ENCODE measurements around the gene UMOD. TPM values are rescaled to one million over a fixed set of nuclear protein-coding genes. Genes with fewer than 3 reads are reported as not detected.

UMOD gene
- total and polyA plus RNA-seq, 9 of the 15 experiments (the other 6 are each of a cell fraction or from before 2014, with no cell fraction given): not detected

DNA sequence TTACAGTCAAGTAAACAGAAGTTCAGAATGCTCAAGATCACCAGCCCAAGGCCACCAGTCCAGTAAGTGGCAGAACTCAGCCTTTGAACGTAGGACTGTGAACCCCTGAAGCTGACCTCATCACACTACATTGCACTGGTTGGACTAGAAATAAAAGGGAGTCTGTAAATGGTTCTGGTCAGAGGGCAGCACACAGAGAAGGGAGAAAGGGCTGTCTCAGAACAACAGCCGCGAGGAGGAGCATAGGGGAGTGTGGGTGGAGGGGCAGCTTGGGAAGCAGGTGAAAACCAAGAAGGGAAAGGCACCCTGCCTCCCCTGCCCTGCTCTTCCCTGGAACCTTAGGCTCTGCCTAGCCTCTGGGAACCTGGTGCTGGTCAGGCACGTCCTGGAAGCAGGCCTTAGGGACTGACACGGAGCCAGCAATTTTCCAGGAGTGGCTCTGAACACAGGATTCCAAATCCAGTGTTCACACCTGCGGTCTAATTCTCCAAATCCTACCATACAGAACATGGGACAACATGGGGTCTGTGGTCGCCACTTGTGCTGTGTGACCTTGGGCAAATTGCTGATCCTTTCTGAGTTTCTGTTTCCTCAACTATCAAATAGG is 45.1 kb upstream of the UMOD start:
- ATAC-seq: no peak
- POLR2A ChIA-PET: interaction anchor here (0.8 kb wide), 1 partner anchor 66 kb away, joined by 3 read pairs; no protein-coding TSS in a partner anchor
- TF ChIP-seq XRCC4 (IDR thresholded peaks at IDR 0.05; ENCODE audit: extremely low read depth, insufficient read depth, insufficient read length) (no peak), MCM5 (IDR thresholded peaks at IDR 0.05; ENCODE audit: low read depth) (no peak), PHB (CRISPR knock-in tag; IDR thresholded peaks at IDR 0.05) (no peak), ZNF133 (CRISPR knock-in tag; IDR thresholded peaks at IDR 0.05) (no peak), ZNF445 (CRISPR knock-in tag; IDR thresholded peaks at IDR 0.05; ENCODE audit: low read depth) (no peak), NR2F6 (CRISPR knock-in tag; IDR thresholded peaks at IDR 0.05) (no peak), NR2C2 (CRISPR knock-in tag; IDR thresholded peaks at IDR 0.05) (no peak), NR2C2 (tag; IDR thresholded peaks at IDR 0.05) (no peak), ZNF174 (CRISPR knock-in tag; IDR thresholded peaks at IDR 0.05) (no peak), NR0B1 (IDR thresholded peaks at IDR 0.05; ENCODE audit: partially characterized antibody) (no peak), CTCFL (IDR thresholded peaks at IDR 0.05; ENCODE audit: borderline replicate concordance, insufficient read depth, low read depth, low read length, poor library complexity, severe bottlenecking) (no peak), ARNT (IDR thresholded peaks at IDR 0.05) (no peak), KAT2B (IDR thresholded peaks at IDR 0.05; ENCODE audit: low read depth, low read length) (no peak), GTF2B (IDR thresholded peaks at IDR 0.05; ENCODE audit: extremely low read depth, insufficient read length) (no peak), HBP1 (CRISPR knock-in tag; IDR thresholded peaks at IDR 0.05) (no peak), SNRNP70 (optimal IDR thresholded peaks at IDR 0.05; ENCODE audit: low read depth, low read length) (no peak), SREBF1 (IDR thresholded peaks at IDR 0.05; ENCODE audit: borderline replicate concordance, low read depth, low read length) (no peak), NCOR1 (IDR thresholded peaks at IDR 0.05) (no peak)

More for the DNA sequence above, 45.1 kb upstream of the UMOD start:
- Histone ChIP-seq H3K79me2 (ENCODE audit: control insufficient read depth, insufficient read depth, low read length) (no peaks in the 10 kb centered on the region), H3K4me1 (replicated peaks in 1 of 2; ENCODE audit: control insufficient read depth in 2 of 2, insufficient read depth in 2 of 2, low read length in 2 of 2) (no peaks in the 10 kb centered on the region), H3K9ac (ENCODE audit: insufficient read depth in 1 of 2, low read depth in 2 of 2, low read length in 2 of 2) (no peak overlapping the region), H3K9me1 (ENCODE audit: control insufficient read depth, insufficient read depth, low read length) (no peaks in the 10 kb centered on the region), H3K4me3 (no peak overlapping the region), H3K36me3 (ENCODE audit: control insufficient read depth, insufficient read depth, low read length) (no peaks in the 10 kb centered on the region), H2AFZ (ENCODE audit: low read depth, low read length) (no peak overlapping the region), H3K27ac (ENCODE audit: extremely low read depth, low read depth, low read length) (no peak overlapping the region), H3K27me3 (ENCODE audit: control insufficient read depth in 2 of 2, insufficient read depth in 2 of 2, low read length in 2 of 2) (peaks cover 0 to 22% of the 10 kb centered on the region in 2 experiments; a peak in 3 of 5 replicates), H3K9me3 (replicated peaks; ENCODE audit: control insufficient read depth, insufficient read depth, low read depth, low read length) (no peaks in the 10 kb centered on the region), H3K4me2 (ENCODE audit: insufficient read depth, low read length) (no peak overlapping the region), H4K20me1 (replicated peaks; ENCODE audit: control insufficient read depth, insufficient read depth, low read length) (peaks cover 4% of the 10 kb centered on the region; the same call in 1 of the 2 replicates)
- in situ Hi-C loops (cut with MboI) (no loop called here), intact Hi-C loops (cut with micrococcal nuclease) (no loop called here)
- FAIRE-seq: no peak
- 0% methylated on average over 7 of the region's 7 CpGs for WGBS (ENCODE audit: insufficient coverage, low coverage, missing lambda C conversion rate)
- CTCF ChIA-PET (ENCODE audit: low intra/inter-chr PET ratio): no interaction called here
- DNase-seq (ENCODE audit: extremely low read depth in 1 of 4, low spot score in 3 of 4): no peak
- BruUV-seq (replicated peaks): no TSS peak
